Esophagus muscularis mucosa (tissue), 4 donors: ENCODE data around the gene IFT43. TPM values are rescaled to one million over a fixed set of nuclear protein-coding genes. Genes with fewer than 3 reads are reported as not detected.
A peak's percentile ranks its signal among the peaks of the same experiment; 100 is the strongest.

ENCODE experiments used
- DNase-seq: peaks from one replicate; pipeline ENCODE4 v3.0.0-alpha.2; 2017; ENCODE audit errors: extremely low spot score
- H3K27ac ChIP-seq, 4 donors: fragments of 200-600 bp; sonication (generic); replicated peaks in 1 of 4; 1 replicate in 3 of 4; 2 replicates in 1 of 4; pipeline ENCODE4 v1.5.1; 2016 to 2019; ENCODE audit warnings: mild to moderate bottlenecking in 1 of 4
- H3K27me3 ChIP-seq, 4 donors: fragments of 200-600 bp; sonication (generic); one replicate each; pipeline versions ENCODE4 v1.5.1 to v1.6.0; 2016 to 2019
- H3K36me3 ChIP-seq, 4 donors: fragments of 200-600 bp; sonication (generic); one replicate each; pipeline ENCODE4 v1.5.1; 2016 to 2019
- H3K4me1 ChIP-seq, 4 donors: fragments of 200-600 bp; sonication (generic); one replicate each; pipeline ENCODE4 v1.5.1; 2016 to 2019
- H3K4me3 ChIP-seq, 4 donors: fragments of 200-600 bp; sonication (generic); 1 replicate in 2 of 4; 2 replicates in 2 of 4; pipeline ENCODE4 v1.5.1; 2016 to 2019; ENCODE audit warnings: mild to moderate bottlenecking in 4 of 4, moderate library complexity in 1 of 4
- H3K9me3 ChIP-seq, 4 donors: fragments of 200-600 bp; sonication (generic); 1 replicate in 3 of 4; 2 replicates in 1 of 4; pipeline ENCODE4 v1.5.1; 2016 to 2019
- EP300 ChIP-seq: sonication (generic); formaldehyde crosslinking; IDR thresholded peaks from one replicate; pipeline ENCODE4 v1.6.1; 2017; ENCODE audit warnings: antibody characterized with exemption
- POLR2A ChIP-seq: fragments of 450-650 bp; IDR thresholded peaks from one replicate; pipeline ENCODE4 v1.6.1; 2017; ENCODE audit warnings: antibody characterized with exemption, moderate library complexity, mild to moderate bottlenecking, low read depth
- POLR2AphosphoS5 ChIP-seq, 2 donors: sonication (generic); formaldehyde crosslinking; IDR thresholded peaks; one replicate each; pipeline ENCODE4 v1.6.1; 2017; ENCODE audit warnings: antibody characterized with exemption in 2 of 2
- WGBS: methylation state at CpG from one replicate; pipeline ENCODE4 v1.1.5; 2018; 5-methylcytosine and 5-hydroxymethylcytosine counted together
- intact Hi-C: fragments of 100-400 bp; cut with DNase I; formaldehyde crosslinking; loops from one replicate; pipeline ENCODE4 v1.15.1; 2023
- total RNA-seq, 4 donors: library from RNA; depleted of rRNA; stranded (reverse); fragments of >200 nt; gene quantifications; one replicate each; pipeline versions ENCODE4 v1.1.0 to v1.2.1, GENCODE V29; 2016
- TF ChIP-seq, protein P1 (sequence below), 3 experiments: fragments of 200-600 bp in 2 of 3; fragments of 450-650 bp in 1 of 3; sonication (generic) in 2 of 3; IDR thresholded peaks; one replicate each; pipeline ENCODE4 v1.5.1; 2017 to 2019; ENCODE audit warnings: antibody characterized with exemption in 3 of 3, mild to moderate bottlenecking in 2 of 3, moderate library complexity in 1 of 3

The IFT43 gene
- total RNA-seq, 4 donors from 2014 or later, result 36.7 to 51.0 (median 42.3) TPM

DNA sequence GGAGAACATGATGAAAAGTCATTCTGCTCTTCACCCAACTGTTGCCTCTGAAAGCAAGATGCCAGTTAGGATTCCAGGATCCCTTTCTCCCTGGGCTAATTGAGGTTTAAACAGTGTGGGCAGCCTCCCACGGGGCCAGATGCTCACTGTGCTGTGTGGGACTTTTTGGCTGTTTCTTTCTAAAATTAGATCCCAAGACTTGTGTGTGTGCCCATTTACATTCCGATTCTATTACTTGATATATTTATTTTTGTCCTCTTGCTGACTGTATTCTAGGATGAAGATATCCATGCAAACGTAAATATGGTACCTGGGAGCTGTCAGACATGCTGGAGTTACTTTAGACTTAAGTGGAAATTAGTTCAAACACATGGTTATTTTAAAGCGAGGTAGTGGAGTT, 6.2 kb downstream of the IFT43 start:
- DNase-seq, result no peak
- H3K27ac ChIP-seq, result peak overlapping the region; percentile 73 to 96 (median 82)
- no peak overlapping the region for H3K4me3 ChIP-seq
- intact Hi-C loops, result no loop called here
- no peaks in the 10 kb centered on the region for H3K27me3 ChIP-seq
- peaks cover 0 to 53% (median 18%) of the 10 kb centered on the region in 4 donors for H3K36me3 ChIP-seq
- H3K4me1 ChIP-seq, result peaks cover 42 to 69% (median 66%) of the 10 kb centered on the region in 4 donors
- TF ChIP-seq POLR2A, result no peak
- peak; percentile 46 to 52 for TF ChIP-seq POLR2AphosphoS5 (IDR thresholded peaks at IDR 0.05)
- WGBS, result 39% methylated on average over 4 of the region's 4 CpGs
- no peaks in the 10 kb centered on the region for H3K9me3 ChIP-seq

DNA sequence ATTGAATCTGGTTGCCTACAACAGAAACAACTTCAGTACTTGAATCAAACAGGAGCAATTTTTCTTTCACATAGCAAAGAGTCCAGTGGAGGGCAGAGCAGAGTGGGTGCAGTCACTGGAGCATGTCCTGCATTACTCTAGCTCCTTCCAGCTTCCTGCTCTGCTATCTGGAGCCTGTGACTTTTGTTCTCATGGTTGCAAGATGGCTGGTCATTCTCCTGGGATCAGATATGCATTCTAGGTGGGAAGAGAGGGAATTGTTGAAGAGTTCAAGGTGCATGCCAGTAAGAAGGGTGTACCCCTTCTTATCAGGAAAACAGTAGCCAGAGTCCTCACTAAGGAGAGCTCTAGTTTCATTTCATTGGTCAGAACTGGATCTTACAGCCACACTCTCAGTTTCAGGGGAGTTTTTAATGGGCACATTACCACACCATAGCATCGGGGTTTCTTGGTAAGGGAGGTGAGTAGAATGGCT, 8.0 kb downstream of the IFT43 start:
- TF ChIP-seq, protein P1, sequence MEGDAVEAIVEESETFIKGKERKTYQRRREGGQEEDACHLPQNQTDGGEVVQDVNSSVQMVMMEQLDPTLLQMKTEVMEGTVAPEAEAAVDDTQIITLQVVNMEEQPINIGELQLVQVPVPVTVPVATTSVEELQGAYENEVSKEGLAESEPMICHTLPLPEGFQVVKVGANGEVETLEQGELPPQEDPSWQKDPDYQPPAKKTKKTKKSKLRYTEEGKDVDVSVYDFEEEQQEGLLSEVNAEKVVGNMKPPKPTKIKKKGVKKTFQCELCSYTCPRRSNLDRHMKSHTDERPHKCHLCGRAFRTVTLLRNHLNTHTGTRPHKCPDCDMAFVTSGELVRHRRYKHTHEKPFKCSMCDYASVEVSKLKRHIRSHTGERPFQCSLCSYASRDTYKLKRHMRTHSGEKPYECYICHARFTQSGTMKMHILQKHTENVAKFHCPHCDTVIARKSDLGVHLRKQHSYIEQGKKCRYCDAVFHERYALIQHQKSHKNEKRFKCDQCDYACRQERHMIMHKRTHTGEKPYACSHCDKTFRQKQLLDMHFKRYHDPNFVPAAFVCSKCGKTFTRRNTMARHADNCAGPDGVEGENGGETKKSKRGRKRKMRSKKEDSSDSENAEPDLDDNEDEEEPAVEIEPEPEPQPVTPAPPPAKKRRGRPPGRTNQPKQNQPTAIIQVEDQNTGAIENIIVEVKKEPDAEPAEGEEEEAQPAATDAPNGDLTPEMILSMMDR (IDR thresholded peaks at IDR 0.05), result no peak
- TF ChIP-seq POLR2AphosphoS5 (IDR thresholded peaks at IDR 0.05) (no peak), POLR2A (no peak)
- no peak for DNase-seq
- Histone ChIP-seq H3K27me3 (no peaks in the 10 kb centered on the region), H3K27ac (peak overlapping the region; percentile 52 to 89 (median 78)), H3K4me3 (no peak overlapping the region), H3K4me1 (peaks cover 38 to 54% (median 49%) of the 10 kb centered on the region in 4 donors), H3K9me3 (no peaks in the 10 kb centered on the region), H3K36me3 (peaks cover 10 to 71% (median 32%) of the 10 kb centered on the region in 4 donors)
- 95% methylated on average over 1 of the region's 1 CpG for WGBS
- intact Hi-C loops, result no loop called here

DNA sequence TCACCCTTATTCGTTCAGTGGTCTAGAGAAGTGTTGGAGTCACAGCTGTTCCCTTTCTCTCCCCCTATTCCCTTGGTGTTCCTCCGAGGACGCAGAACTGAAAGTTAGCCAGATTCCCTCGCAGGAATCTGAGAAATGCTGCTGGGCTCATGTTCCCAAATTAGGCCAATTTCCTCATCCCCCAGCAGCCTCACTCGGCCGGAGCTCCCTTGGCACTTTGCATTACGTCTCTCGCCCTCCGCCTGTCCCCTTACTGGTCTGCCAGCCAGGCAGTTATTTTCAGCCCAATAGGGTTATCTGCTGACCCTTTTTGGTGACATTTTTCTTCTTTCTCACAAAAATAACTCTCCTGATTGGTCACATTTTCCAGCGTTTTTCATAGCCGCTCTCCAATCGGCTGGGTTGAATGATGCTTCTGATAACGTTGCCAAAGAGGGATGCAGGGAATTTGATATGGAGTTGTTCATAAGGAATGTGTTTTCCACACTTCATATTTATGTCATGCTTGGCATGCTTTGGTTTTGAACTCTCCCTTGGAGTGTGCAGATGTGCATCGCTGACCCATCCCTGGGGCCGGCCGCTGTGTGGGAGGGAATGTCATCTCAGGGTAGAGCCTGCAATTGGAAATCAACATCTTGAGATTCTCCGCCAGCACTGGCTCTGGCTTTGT, 9.9 kb downstream of the IFT43 start:
- no peaks in the 10 kb centered on the region for H3K9me3 ChIP-seq

DNA sequence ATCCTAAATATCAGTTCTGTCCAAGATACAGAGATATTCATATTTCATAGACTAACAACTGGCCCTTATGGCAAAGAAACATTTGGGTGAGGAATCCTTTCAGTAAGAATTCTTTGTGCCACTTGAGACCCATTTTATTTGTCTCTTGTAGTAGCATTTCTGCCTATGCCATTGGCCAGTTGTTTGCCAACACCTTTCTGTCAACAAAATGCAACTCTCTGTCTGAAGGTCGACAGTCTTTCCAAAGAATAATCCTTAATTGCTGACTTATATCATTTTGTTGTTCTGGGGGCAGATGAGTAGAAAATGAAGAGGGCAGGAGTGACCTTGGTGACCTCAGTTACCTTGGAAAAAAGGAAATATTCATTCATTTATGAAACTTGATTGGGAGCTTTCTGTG, 10.9 kb downstream of the IFT43 start:
- 86% methylated on average over 1 of the region's 1 CpG for WGBS
- peak; percentile 26 for DNase-seq
- H3K4me1 ChIP-seq, result peaks cover 29 to 44% (median 38%) of the 10 kb centered on the region in 4 donors
- H3K36me3 ChIP-seq, result peaks cover 18 to 74% (median 45%) of the 10 kb centered on the region in 4 donors
- no peaks in the 10 kb centered on the region for H3K27me3 ChIP-seq
- intact Hi-C loops, result no loop called here
- peak overlapping the region; percentile 74 to 89 (median 84) for H3K27ac ChIP-seq
- H3K4me3 ChIP-seq, result no peak overlapping the region
- TF ChIP-seq, protein P1 (IDR thresholded peaks at IDR 0.05), result no peak
- TF ChIP-seq POLR2AphosphoS5 (IDR thresholded peaks at IDR 0.05) (no peak), POLR2A (no peak), EP300 (no peak)
- H3K9me3 ChIP-seq, result no peaks in the 10 kb centered on the region

More for the DNA sequence above, 9.9 kb downstream of the IFT43 start:
- H3K27ac ChIP-seq, result peak overlapping the region; percentile 74 to 89 (median 84)
- H3K4me3 ChIP-seq, result peak overlapping the region; percentile 16 to 39 (median 37)
- intact Hi-C loops, result no loop called here
- TF ChIP-seq POLR2AphosphoS5 (IDR thresholded peaks at IDR 0.05), result peak; percentile 81 to 82
- TF ChIP-seq EP300, result no peak
- 49% methylated on average over 16 of the region's 17 CpGs for WGBS
- DNase-seq, result no peak
- H3K36me3 ChIP-seq, result peaks cover 14 to 74% (median 37%) of the 10 kb centered on the region in 4 donors
- H3K4me1 ChIP-seq, result peaks cover 31 to 47% (median 44%) of the 10 kb centered on the region in 4 donors
- H3K27me3 ChIP-seq, result no peaks in the 10 kb centered on the region

DNA sequence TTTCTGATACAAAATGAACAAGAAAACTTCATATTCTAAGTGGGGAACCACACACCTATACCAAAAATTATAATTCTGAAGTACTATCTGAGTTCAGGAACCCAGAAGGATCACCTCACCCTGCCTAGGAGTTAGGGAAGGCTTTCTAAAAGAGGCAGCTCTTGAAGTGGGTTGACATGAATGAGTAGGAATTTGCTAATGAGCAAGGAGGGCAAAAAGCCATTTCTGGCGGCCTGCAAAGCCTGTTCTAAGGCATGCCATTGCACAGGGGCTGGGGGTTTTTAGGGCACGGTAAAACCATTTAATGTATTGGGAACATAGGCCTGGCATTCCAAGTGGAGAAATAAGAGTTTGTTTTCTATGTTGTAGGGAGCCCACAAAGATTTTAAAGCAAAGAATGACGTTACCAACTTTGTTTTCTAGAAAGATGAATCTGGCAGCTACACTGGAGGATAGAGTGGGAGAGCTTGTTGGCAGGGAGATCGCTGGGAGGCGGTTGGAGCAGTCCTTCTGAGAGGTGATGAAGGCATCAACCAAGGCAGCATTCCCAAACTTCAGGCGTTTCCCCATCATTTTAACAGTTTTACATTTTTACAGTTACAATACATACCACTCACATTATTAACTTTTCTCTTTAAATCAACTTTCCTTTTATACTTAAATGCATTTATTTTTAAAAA, 14.1 kb downstream of the IFT43 start:
- H3K36me3 ChIP-seq, result peaks cover 18 to 81% (median 52%) of the 10 kb centered on the region in 4 donors
- intact Hi-C loops, result no loop called here
- peaks cover 12 to 21% (median 19%) of the 10 kb centered on the region in 4 donors for H3K4me1 ChIP-seq
- H3K27ac ChIP-seq, result peak overlapping the region; percentile 5 to 56 (median 22)
- TF ChIP-seq POLR2AphosphoS5 (IDR thresholded peaks at IDR 0.05) (no peak), POLR2A (no peak), EP300 (no peak)
- TF ChIP-seq, protein P1 (IDR thresholded peaks at IDR 0.05), result no peak
- H3K9me3 ChIP-seq, result peaks cover 0 to 5% (median 3%) of the 10 kb centered on the region in 4 donors
- DNase-seq, result peak; percentile 24
- H3K4me3 ChIP-seq, result no peak overlapping the region
- WGBS, result 67% methylated on average over 6 of the region's 6 CpGs
- no peaks in the 10 kb centered on the region for H3K27me3 ChIP-seq
